Activated T-helper 1 cell treated with anti-CD3 and anti-CD28 coated beads, Interleukin-12 subunit alpha, Interleukin-12 subunit beta, Interleukin-2, Interleukin-4 antibody, amounts not matched to agents 30 ng/mL and 10 ng/mL and 1 ng/mL, durations not matched to agents 14 hours and 24 hours and 36 hours (primary cell): ENCODE results near the gene PLA2G2F. TPM values are rescaled to one million over a fixed set of nuclear protein-coding genes. Genes with fewer than 3 reads are reported as not detected.
"Not testable (repeated sequence)": the region's sequence is repeated elsewhere in the genome, so short reads cannot be mapped to it uniquely, and the experiment has no call there.

ENCODE experiments used
- DNase-seq: peaks from one replicate; pipeline ENCODE4 v3.0.0; 2021; ENCODE audit warnings: low spot score
- H3K27ac Mint-ChIP-seq: one replicate; pipeline ENCODE4 v1.8.0; 2021; ENCODE audit warnings: mild to moderate bottlenecking, mixed read lengths
- H3K27me3 Mint-ChIP-seq: one replicate; pipeline ENCODE4 v1.8.0; 2022; ENCODE audit warnings: mild to moderate bottlenecking, moderate library complexity, mixed read lengths; ENCODE audit not compliant: insufficient read depth
- H3K36me3 Mint-ChIP-seq: one replicate; pipeline ENCODE4 v1.8.0; 2021; ENCODE audit warnings: low read depth, mixed read lengths
- H3K4me1 Mint-ChIP-seq: one replicate; pipeline ENCODE4 v1.8.0; 2021; ENCODE audit warnings: low read depth, mixed read lengths
- H3K4me3 Mint-ChIP-seq: one replicate; pipeline ENCODE4 v1.8.0; 2021; ENCODE audit warnings: mild to moderate bottlenecking, moderate library complexity, mixed read lengths
- H3K9me3 Mint-ChIP-seq: one replicate; pipeline ENCODE4 v1.8.0; 2021; ENCODE audit warnings: mixed read lengths
- intact Hi-C: fragments of 100-400 bp; cut with micrococcal nuclease; formaldehyde crosslinking; loops from one replicate; pipeline ENCODE4 v1.15.1; 2024
- total RNA-seq: library from RNA; stranded (reverse); gene quantifications from 2 replicates; pipeline ENCODE4 v1.2.3, GENCODE V29; 2022

The PLA2G2F gene
- total RNA-seq, 1 donor from 2014 or later = not detected

DNA sequence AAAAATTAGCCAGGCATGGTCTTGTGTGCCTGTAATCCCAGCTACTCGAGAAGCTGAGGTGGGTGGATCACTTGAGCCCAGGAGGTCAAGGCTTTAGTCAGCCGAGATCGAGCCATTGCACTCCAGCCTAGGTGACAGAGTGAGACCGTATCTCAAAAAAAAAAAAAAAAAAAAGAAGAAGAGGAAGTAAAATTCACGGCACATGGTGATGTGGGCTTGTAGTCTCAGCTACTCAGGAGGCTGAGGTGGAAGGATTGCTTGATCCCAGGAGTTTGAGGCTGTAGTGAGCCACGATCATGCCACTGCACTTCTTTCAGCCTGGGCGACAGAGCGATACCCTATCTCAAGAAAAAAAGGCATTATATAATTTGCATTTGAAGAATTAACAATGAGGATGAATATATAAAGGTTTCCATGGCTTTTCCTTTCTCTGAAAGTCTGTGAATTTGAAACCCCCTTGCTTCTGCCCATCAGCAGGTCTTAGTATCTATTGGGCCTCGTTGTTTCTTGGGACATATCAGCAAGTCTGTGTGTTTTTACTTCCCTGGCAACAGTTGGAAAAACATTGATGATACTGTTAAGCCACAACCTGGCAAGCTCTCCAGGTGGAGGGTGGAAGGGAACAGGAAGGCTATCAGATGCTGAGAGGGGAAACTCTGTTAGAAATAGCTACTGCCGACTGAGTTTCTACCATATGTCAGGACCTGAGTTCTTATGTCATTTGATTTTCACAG, 15.2 kb upstream of the PLA2G2F start:
- H3K4me3 Mint-ChIP-seq = no peak overlapping the region
- H3K27ac Mint-ChIP-seq = no peak overlapping the region
- H3K4me1 Mint-ChIP-seq = no peaks in the 10 kb centered on the region
- intact Hi-C loops = no loop called here
- no peaks in the 10 kb centered on the region for H3K36me3 Mint-ChIP-seq
- peaks cover 6% of the 10 kb centered on the region for H3K27me3 Mint-ChIP-seq
- DNase-seq = no peak
- H3K9me3 Mint-ChIP-seq = no peaks in the 10 kb centered on the region

DNA sequence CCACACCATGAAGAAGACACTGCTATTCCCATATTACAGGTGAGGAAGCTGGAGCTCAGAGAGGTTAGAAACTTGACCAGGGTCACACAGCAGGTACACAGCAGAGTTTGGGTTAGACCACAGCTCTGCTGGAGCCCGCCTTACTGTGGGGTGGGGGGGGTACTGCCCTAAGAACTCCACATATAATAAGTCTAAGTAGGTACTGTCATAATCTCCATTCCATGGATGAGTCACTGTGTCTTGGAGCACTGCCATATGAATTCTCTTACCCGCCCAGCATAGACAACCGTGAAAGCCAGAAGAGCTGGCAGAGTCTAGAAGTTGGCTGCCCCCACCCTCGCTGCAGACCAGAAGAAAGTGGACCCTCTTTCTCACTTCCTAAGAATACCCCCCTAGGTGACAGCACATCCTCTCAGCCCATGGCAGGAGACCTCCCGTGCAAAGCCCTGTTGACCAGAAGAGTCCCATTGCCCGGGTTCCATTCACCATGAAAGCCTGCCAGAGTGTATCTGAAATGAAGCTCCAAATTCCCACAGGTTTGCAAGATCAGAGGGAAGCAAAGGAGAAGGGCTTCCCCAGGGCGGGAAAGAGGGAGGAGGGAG, 14.6 kb upstream of the PLA2G2F start:
- H3K36me3 Mint-ChIP-seq = no peaks in the 10 kb centered on the region
- no peak for DNase-seq

DNA sequence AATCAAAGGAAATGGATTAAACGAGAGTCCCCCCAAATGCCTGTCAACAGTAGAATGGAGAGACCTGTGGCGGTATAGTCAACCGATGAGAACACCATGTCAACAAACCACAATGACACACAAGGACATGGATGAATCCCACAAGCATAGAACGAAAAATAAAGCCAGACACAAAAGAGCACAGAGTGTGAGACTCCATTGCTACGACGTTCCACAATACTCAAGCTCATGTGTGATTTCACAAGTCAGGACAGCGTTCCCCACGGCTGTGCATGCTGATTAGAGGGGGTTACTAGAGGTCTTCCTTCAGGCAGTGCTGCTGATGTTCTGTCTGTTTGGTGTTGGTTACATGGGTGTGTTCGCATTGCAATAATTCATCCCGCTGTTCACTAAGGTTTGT, 14.0 kb upstream of the PLA2G2F start:
- no peak for DNase-seq
- Mint-ChIP-seq H3K27ac (no peak overlapping the region), H3K36me3 (no peaks in the 10 kb centered on the region), H3K4me3 (no peak overlapping the region), H3K4me1 (no peaks in the 10 kb centered on the region), H3K27me3 (peaks cover 6% of the 10 kb centered on the region), H3K9me3 (no peaks in the 10 kb centered on the region)
- intact Hi-C loops = no loop called here

More for the DNA sequence above, 14.6 kb upstream of the PLA2G2F start:
- H3K4me1 Mint-ChIP-seq = no peaks in the 10 kb centered on the region
- no peak overlapping the region for H3K27ac Mint-ChIP-seq
- H3K9me3 Mint-ChIP-seq = no peaks in the 10 kb centered on the region
- intact Hi-C loops = no loop called here
- H3K27me3 Mint-ChIP-seq = peaks cover 6% of the 10 kb centered on the region
- H3K4me3 Mint-ChIP-seq = no peak overlapping the region

DNA sequence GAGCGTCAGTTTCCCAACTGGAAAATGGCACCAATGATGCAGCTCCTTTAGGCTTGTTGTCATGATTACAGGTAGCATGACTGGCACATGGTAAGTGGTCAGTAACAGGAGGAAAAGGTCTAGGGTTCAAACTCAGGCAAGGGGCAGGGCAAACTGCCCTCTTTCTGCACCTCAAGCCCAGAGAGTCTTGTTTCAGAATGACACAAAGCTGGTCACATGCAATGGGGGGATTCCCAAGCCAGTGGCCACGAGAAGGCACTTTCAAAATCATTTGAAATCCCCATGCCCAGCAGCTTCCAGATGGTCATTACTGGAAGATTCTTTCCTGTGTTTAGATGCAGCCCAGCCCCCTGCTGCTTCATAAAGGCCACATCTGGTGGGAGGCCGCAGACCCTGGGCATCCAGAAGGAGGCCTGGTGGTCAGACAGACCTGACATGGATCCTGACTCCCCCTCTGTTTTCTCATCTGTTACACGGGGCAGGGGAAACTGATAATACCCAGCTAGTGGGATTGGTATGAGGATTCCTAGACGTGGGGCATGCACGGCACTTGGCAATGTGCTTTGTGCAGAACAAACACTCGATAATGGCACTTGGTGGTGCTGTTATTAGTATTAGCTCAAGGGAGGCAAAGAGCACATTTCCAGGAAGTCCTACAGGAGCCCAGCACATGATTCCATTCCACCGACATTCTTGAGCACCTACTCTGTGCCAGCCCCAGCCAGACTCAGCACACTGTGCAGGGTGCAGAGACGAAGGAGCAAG, 12.9 kb upstream of the PLA2G2F start:
- intact Hi-C loops = no loop called here
- Mint-ChIP-seq H3K27me3 (peaks cover 6% of the 10 kb centered on the region), H3K4me3 (no peak overlapping the region), H3K27ac (no peak overlapping the region), H3K9me3 (no peaks in the 10 kb centered on the region), H3K36me3 (no peaks in the 10 kb centered on the region), H3K4me1 (no peaks in the 10 kb centered on the region)
- DNase-seq = no peak

DNA sequence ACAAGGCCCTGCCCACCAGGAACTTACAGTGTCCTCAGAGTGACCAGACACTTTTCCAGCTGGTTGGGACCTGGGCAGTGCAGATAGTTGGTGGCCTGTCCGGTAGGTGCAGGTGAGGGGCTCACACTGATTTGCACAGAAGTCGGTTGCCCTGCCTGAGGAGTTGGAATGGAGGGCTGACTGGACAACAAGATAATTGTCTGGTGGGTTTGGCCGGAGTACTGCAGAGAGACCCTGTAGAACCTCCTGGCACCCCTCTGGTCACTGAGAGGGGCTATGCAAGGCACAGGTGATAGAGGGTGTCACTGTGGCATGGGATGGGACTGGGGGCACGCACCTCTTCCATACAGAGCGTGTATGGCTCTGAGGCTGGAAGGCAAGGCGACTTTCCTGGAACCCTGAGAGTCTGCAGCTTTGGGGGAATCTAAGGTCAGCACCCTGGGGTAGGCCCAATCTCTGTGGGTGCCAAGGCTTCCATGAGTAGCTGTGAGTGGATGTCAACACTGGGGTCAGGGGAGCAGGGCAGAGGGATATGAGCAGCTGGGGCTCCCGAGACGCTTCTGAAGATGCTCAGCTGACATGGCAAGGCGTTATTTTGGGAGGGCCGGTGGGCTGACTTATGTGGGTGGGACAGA, 12.2 kb upstream of the PLA2G2F start:
- Mint-ChIP-seq H3K27me3 (peaks cover 6% of the 10 kb centered on the region), H3K4me1 (no peaks in the 10 kb centered on the region), H3K4me3 (no peak overlapping the region), H3K27ac (no peak overlapping the region), H3K9me3 (no peaks in the 10 kb centered on the region), H3K36me3 (no peaks in the 10 kb centered on the region)
- no peak for DNase-seq
- intact Hi-C loops = no loop called here

DNA sequence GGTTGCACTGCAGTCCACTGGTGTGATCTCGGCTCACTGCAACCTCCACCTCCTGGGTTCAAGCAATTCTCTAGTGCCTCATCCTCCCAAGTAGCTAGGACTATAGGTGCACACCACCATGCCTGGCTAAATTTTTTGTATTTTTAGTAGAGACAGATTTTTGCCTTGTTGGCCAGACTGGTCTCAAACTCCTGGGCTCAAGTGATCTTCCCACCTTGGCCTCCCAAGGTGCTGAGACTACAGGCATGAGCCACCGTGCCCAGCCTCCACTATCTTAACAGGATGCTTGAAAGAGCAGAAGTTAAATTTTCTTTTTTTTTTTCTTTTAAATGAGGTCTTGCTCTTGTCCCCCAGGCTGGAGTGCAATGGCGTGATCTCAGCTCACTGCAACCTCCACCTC, 8.6 kb upstream of the PLA2G2F start:
- DNase-seq, H3K27ac Mint-ChIP-seq, H3K4me3 Mint-ChIP-seq, intact Hi-C loops, H3K36me3 Mint-ChIP-seq, H3K9me3 Mint-ChIP-seq, H3K27me3 Mint-ChIP-seq, H3K4me1 Mint-ChIP-seq: not testable (repeated sequence)

DNA sequence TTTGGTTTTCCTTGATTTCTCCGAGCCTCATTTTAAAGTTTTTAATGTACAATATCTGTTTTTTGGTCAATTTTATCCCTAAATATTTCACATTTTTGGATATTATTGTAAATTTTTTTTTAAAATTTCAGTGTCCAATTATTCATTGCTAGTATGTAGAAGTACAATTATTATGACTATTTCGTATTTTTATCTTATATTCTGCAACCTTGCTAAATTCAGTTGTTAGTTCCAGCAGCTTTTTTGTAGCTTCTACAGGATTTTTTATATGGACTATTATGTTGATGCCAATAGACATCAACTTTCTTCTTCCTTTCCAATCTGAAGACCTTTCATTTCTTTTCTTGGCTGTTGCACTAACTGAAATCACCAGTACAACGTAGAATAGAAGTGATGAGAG, 4.1 kb upstream of the PLA2G2F start:
- H3K36me3 Mint-ChIP-seq = no peaks in the 10 kb centered on the region
- peaks cover 11% of the 10 kb centered on the region for H3K27me3 Mint-ChIP-seq
- H3K27ac Mint-ChIP-seq = no peak overlapping the region
- H3K4me3 Mint-ChIP-seq = no peak overlapping the region
- intact Hi-C loops = no loop called here
- no peak for DNase-seq
- no peaks in the 10 kb centered on the region for H3K9me3 Mint-ChIP-seq
- no peaks in the 10 kb centered on the region for H3K4me1 Mint-ChIP-seq

DNA sequence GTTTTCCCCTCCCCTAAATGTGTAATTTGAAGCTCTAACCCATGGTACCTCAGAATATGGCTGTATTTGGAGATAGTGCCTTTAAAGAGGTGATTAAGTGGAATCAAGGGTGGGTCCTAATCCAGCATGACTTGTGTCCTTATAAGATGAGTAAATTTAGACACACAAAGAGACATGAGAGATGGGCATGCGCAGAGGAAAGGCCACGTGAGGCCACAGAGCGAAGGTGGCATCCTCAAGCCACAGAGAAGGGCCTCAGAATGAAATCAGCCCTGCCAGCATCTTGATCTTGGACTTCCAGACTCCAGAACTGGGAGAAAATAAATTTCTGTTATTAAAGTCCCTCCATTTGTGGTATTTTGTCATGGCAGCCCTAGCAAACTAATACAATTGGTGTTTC, 2.9 kb upstream of the PLA2G2F start:
- DNase-seq = no peak
- Mint-ChIP-seq H3K4me1 (no peaks in the 10 kb centered on the region), H3K27me3 (peaks cover 11% of the 10 kb centered on the region), H3K27ac (no peak overlapping the region), H3K9me3 (no peaks in the 10 kb centered on the region), H3K36me3 (no peaks in the 10 kb centered on the region), H3K4me3 (no peak overlapping the region)
- intact Hi-C loops = no loop called here

DNA sequence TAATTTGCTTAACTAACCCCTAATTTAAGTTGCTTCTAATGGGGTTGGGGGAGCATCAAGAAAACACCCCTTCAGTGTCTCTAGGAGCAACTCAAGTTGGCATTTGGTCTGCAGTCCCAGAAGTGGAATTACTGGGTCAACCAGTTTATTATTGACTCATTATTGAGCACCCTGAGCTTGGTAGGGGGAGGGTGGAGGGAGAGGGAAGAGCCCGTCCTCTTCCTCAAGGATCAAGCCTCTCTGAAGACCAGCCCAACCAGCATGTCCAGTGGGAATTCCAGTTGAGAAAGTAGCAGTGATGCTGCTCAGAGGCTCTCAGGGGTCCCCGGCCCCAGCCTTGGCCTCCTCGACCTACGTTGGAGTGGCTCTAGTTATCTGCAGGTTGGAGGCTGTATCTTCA, 2.1 kb upstream of the PLA2G2F start:
- Mint-ChIP-seq H3K9me3 (no peaks in the 10 kb centered on the region), H3K27me3 (peaks cover 11% of the 10 kb centered on the region), H3K27ac (no peak overlapping the region), H3K36me3 (no peaks in the 10 kb centered on the region), H3K4me1 (no peaks in the 10 kb centered on the region), H3K4me3 (no peak overlapping the region)
- intact Hi-C loops = no loop called here
- no peak for DNase-seq

DNA sequence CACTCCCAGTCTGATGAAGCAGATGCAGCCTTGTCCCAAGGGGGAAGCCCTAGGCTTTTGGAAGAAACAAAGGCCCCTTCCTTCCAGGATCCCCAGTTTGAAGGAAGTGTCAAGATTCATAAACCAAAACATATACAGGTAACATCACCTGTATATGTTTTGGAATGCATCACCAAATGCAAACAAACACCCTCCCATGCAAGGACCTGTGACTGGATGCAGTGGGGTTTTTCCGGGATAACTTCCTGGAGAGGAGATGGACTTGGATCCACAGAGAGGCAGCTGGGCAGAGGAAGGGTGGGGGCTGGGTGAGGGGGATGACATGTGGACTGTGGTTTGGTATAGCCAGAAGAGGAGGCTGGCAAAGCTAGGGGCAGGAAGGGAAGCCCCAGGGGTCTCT, 1.5 kb upstream of the PLA2G2F start:
- Mint-ChIP-seq H3K4me1 (no peaks in the 10 kb centered on the region), H3K27ac (no peak overlapping the region), H3K9me3 (no peaks in the 10 kb centered on the region), H3K36me3 (no peaks in the 10 kb centered on the region), H3K27me3 (peaks cover 10% of the 10 kb centered on the region), H3K4me3 (no peak overlapping the region)
- DNase-seq = no peak
- intact Hi-C loops = no loop called here

DNA sequence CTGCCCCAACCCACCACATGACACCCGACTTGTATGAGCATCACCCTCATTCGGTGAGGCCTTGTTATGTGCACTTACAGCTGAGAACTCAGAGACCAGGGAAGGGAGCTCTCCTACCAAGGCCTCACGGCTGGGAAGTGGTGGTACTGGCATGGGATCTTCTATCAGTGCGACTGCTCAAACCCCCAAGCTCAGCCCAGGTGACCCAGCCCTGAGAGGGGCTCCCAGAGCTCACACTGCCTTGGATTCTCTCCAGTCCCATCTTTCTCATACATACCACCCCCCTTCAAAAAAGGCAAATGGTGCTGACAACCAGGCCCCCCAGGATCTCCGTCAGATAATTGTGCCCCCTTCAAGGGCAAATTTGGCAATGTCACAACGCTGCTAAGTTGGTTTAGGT, 777 bp upstream of the PLA2G2F start:
- no peak overlapping the region for H3K27ac Mint-ChIP-seq

DNA sequence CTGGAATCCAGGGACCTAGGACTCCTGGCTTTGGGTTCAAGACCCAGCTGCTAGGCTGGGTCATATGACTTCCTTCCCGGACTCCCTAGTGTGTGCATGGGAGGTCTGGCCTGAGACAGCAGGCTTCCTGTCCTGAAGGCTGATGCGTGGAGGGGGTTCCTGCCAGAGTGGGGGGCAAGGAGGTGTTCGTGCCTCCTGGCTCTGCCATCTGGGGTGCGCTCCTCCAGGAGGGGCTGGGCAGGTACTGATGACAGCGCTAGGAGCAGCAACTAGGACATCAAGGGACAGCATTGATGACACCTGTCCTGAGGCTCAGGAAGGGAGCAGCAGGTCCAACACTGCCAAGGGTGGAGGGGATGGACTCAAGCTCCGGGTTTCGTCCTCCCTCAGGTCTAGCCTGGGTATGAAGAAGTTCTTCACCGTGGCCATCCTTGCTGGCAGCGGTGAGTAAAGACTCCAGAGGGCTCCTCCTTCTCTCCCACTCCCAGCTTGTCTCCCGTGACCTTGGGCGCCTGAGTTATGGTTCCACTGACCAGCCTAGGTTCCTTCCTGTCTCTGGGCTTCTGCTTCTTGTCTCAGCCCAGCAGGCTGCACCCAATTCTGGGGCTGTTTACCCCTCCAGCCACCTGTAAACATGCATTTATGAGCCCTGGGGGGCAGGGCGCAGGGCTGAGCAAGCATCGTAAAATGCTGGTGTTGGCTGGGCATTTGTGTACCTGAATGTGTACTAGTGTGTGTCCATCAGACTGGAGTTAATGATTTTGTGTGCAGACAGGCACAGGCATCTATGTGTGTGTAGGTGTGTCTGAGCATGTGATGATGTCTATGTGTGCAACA, 871 bp downstream of the PLA2G2F start:
- H3K9me3 Mint-ChIP-seq = no peaks in the 10 kb centered on the region
- H3K27ac Mint-ChIP-seq = no peak overlapping the region
- H3K4me1 Mint-ChIP-seq = no peaks in the 10 kb centered on the region
- H3K4me3 Mint-ChIP-seq = no peak overlapping the region
- DNase-seq = no peak
- intact Hi-C loops = no loop called here
- no peaks in the 10 kb centered on the region for H3K36me3 Mint-ChIP-seq
- H3K27me3 Mint-ChIP-seq = peaks cover 4% of the 10 kb centered on the region

More for the DNA sequence above, 777 bp upstream of the PLA2G2F start:
- DNase-seq = no peak
- Mint-ChIP-seq H3K27me3 (peaks cover 7% of the 10 kb centered on the region), H3K4me1 (no peaks in the 10 kb centered on the region), H3K4me3 (no peak overlapping the region), H3K9me3 (no peaks in the 10 kb centered on the region), H3K36me3 (no peaks in the 10 kb centered on the region)
- intact Hi-C loops = no loop called here
